ENCODE measurements around the gene TRANK1.
"Not testable (repeated sequence)": the region's sequence is repeated elsewhere in the genome, so short reads cannot be mapped to it uniquely, and the experiment has no call there.

TRANK1 gene

DNA sequence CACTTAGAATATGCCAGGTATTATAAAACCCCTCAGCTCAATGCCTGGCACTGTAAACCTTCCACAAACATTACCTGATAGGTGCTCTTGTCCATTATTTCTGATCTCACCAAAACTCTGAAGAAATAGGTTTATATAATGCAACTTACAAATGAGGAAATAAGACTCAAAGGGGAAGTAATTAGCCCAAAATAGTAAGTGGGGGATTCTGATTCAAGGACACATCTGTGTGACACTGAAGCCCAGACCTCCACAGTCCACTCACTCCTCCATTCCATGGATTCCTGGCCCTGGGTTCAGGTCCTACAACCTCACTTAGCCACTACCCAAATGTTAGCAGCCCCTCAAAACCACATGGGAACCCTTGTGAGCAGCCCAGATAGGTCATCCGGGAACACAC lies 49.9 kb downstream of the TRANK1 start:
- in situ Hi-C loops (cut with MboI; ENCODE audit: low sequenced_read_pairs), result no loop called here

DNA sequence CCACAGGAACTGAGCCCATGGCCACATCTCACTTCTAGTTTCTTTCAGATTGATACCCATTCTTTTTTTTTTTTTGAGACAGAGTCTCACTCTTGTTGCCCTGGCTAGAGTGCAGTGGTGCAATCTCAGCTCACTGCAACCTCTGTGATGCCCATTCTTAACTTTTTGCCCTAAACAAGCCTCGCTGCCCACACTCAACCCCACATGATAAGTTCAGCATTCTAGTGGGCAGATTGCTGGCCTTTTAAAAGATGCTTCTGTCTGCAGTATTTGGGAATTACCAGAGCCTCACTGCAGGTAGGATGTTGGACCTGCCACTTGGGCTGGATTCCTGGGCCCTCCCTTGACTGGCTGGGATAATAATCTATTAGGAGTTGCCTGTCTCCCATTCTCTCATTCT lies 51.0 kb downstream of the TRANK1 start:
- in situ Hi-C loops (cut with MboI; ENCODE audit: low sequenced_read_pairs), result no loop called here

- in situ Hi-C loops (cut with MboI; ENCODE audit: low sequenced_read_pairs), result no loop called here
These were observed 51.7 kb downstream of the TRANK1 start for GRCh38 chr3:36893137-36893557.

DNA sequence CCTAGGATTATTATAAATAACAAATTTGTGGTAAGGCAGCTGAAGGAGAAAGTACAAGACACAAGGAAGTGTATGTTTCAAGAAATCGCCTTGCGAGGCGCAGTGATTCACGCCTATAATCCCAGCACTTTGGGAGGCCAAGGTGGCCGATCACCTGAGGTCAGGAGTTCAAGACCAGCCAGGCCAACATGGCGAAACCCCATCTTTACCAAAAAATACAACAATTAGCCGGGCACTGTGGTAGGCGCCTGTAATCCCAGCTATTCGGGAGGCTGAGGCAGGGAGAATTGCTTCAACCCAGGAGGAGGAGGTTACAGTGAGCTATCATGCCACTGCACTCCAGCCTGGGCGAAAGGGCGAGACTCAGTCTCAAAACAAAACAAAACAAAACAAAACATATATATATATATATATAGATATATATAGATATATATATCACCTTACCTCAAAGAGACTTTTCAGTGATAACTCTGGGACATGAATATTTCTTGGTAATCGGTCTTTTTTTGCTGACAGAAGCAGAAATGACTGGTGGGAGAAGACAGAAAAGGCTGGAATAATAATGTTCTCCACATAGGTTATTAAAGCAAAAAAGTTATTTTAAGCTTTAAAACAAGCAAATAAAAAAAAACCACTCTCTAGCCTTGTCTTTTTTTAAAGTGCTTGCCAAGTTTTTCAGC lies 52.3 kb downstream of the TRANK1 start:
- in situ Hi-C loops (cut with MboI; ENCODE audit: low sequenced_read_pairs), result no loop called here

DNA sequence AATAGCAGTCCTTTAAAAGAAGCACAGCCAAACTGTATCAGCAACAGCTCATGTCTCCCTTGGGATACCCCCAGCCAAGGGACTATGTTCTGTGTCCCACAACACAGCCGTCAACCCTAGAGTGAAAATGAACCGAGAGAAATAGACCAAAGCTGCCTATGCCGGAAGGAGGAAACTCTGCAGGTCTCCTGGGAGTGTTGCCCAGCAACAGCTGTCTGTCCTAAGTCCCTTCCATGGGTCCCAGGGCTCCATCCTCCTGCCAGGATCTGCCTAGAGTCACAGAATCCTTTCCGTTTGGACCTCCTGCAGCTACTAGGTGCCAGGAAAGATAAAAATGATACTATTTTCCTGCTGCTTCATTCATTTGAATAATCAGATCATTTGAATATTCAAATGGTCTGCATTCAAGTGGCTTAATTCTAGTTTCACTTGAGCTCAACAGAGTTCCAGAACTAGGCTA lies 53.1 kb downstream of the TRANK1 start:
- in situ Hi-C loops (cut with MboI; ENCODE audit: low sequenced_read_pairs), result no loop called here

DNA sequence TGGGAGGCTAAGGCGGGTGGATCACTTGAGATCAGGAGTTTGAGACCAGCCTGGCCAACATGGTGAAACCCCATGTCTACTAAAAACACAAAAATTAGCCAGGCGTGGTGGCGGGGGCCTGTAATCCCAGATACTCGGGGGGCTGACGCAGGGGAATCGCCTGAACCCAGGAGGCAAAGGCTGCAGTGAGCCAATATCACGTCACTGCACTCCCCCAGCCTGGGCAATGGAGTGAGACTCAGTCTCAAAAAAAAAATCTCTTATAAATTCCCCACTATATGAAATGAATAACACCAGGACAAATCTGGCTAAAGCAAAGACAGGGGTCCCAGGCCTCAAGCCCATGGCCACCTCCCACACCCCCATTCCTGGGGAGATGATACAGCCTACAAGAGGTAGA lies 53.8 kb downstream of the TRANK1 start:
- in situ Hi-C loops (cut with MboI; ENCODE audit: low sequenced_read_pairs), result not testable (repeated sequence)

- in situ Hi-C loops (cut with MboI; ENCODE audit: low sequenced_read_pairs), result no loop called here
These were observed 54.6 kb downstream of the TRANK1 start for GRCh38 chr3:36890261-36890660.

DNA sequence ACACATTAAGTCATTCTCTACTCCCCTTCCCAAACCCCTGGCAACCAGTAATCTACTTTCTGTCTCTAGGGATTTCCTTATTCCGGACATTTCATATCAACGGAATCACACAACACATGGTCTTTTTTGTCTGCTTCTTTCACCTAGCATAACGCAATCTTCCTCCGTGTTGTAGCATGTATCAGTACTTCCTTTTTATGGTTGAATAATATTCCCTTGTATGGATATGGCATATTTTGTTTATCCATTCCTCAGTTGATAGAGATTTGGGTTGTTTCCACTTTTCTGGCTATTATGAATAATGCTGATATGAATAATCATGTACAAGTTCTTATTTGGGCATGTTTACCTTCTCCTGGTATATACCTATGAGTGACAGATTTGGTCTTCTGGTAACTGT lies 63.1 kb downstream of the TRANK1 start:
- in situ Hi-C loops (cut with MboI; ENCODE audit: low sequenced_read_pairs), result no loop called here

DNA sequence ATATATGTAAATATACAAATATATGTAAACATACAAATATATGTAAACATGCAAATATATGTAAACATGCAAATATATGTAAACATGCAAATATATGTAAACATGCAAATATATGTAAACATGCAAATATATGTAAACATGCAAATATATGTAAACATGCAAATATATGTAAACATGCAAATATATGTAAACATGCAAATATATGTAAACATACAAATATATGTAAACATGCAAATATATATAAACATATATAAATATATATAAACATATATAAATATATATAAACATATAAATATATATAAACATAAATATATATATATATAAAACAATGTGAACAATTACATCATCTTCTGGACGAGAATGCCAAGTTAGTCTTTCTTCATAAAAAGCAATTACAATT lies 65.0 kb downstream of the TRANK1 start:
- in situ Hi-C loops (cut with MboI; ENCODE audit: low sequenced_read_pairs), result not testable (repeated sequence)

DNA sequence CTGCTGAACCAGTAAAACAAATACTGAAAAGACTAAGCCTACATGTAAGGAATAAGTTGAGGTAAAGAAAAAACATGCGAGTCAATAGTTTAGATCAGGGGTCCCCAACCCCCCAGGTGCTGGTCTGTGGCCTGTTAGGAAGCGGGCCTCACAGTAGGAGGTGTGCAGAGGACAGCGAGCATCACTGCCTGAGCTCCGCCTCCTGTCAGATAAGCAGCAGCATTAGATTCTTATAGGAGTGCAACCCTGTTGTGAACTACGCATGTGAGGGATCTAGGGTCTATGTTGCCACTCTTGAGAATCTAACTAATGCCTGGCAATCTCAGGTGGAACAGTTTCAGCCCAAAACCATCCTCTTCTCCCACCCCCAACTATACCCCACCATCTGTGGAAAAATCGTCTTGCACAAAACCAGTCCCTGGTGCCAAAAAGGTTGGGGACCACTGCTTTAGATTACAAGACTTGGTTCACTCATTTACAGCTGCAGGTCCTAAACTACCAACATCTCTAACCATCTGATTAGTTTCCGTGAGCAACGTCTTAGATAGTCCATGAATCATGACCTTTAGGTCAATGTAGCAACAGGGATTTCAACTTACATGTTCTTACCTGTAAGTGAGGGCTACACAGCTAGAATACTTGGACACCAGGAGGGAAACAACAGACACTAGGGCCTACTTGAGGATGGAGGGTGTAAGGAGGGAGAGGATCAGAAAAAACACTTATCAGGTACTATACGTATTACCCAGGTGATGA lies 66.7 kb downstream of the TRANK1 start:
- in situ Hi-C loops (cut with MboI; ENCODE audit: low sequenced_read_pairs), result no loop called here

GRCh38 chr3:36876181-36876936 lies 68.5 kb downstream of the TRANK1 start:
- in situ Hi-C loops (cut with MboI; ENCODE audit: low sequenced_read_pairs), result no loop called here

GRCh38 chr3:36875397-36875796 lies 69.5 kb downstream of the TRANK1 start:
- in situ Hi-C loops (cut with MboI; ENCODE audit: low sequenced_read_pairs), result no loop called here

DNA sequence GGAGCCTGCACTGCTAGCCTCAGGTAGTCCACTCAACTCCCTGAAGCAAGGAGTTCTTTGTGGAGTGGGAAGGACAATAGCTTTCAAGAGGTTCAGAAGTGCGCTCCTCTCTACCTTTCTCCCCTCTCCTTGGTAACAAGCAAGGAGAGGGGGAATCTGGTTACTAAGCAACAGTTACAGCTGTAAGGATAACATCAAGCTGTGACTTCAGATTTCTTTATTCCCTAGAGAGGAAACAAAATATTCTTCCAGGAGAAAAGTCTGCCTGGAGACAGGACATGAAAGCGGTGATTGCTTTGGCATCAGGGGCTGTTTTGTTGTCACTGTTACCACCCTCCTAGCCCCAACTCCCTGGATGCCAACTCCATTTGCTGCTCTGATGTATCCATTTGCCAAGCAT lies 70.4 kb downstream of the TRANK1 start:
- in situ Hi-C loops (cut with MboI; ENCODE audit: low sequenced_read_pairs), result no loop called here

DNA sequence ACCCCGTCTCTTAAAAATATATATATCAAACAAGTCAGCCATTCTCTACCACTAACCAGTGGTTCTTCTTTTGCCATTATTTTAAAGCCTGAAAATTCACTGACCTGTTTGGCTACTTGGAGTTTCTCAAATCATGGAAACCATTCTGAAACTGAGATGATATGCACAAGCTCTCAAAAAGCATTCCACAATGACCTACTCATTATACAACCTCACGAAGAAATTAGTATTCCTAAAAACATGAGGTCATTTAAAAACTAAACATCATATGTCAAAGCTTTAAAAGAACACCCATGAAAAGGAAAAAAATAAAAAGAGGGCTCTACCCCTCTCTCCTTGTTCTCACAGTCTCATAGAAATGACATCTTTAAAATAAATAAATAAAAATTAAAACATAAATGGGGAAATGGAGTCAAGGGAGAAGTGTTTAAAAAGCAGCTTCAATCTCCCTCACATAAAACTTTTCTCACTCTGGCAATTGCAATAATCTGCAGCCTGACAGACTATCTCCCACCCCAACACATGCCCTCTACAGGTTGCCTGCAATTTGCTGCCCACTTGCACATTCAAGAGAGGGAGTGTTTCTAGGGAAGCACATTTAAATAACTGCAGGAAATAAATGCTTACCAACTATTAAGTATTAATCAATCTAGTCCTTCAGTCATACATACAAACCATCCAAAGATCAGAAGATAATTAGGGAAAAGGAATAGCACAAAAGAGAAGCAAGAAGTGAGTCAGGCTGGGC lies 73.3 kb downstream of the TRANK1 start:
- in situ Hi-C loops (cut with MboI; ENCODE audit: low sequenced_read_pairs), result no loop called here

GRCh38 chr3:36868614-36869436 lies 76.0 kb downstream of the TRANK1 start:
- in situ Hi-C loops (cut with MboI; ENCODE audit: low sequenced_read_pairs), result no loop called here

DNA sequence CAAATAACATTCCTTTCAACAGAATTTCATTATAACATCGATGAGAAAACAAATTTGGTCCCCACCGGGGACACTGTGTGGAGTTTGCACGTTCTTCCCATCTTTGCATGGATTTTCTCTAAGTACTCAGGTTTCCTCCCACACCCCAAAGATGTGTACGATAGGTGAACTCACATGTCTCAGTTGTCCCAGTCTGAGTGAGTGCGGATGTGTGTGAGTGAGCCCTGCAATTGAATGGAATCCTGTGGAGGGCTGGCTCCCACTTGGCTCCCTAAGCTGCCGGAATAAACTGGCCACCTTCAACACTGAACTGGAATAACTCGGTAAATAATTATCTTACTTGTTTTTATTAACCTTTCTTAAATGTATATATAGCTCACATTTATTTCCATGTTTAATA lies 77.0 kb downstream of the TRANK1 start:
- in situ Hi-C loops (cut with MboI; ENCODE audit: low sequenced_read_pairs), result no loop called here

DNA sequence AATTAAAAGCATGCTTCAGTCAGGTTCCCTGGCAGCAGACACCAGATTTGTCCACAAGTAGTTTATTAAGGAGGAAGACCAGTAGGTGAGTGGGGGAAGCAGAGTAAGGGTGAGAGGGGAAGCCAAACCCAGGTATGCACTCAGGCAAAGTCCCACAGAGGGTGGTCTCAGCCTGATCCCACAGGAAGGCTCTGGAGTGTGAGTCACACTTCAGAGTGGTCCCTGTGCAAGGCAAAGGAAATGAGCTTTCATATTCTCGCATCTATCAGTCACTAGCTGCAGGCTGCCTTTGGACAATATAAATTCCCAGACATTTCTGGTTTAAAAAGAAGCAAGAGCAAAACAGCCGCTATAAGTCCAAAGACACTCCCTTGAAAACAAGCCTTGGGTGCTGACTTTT lies 78.5 kb downstream of the TRANK1 start:
- in situ Hi-C loops (cut with MboI; ENCODE audit: low sequenced_read_pairs), result no loop called here

DNA sequence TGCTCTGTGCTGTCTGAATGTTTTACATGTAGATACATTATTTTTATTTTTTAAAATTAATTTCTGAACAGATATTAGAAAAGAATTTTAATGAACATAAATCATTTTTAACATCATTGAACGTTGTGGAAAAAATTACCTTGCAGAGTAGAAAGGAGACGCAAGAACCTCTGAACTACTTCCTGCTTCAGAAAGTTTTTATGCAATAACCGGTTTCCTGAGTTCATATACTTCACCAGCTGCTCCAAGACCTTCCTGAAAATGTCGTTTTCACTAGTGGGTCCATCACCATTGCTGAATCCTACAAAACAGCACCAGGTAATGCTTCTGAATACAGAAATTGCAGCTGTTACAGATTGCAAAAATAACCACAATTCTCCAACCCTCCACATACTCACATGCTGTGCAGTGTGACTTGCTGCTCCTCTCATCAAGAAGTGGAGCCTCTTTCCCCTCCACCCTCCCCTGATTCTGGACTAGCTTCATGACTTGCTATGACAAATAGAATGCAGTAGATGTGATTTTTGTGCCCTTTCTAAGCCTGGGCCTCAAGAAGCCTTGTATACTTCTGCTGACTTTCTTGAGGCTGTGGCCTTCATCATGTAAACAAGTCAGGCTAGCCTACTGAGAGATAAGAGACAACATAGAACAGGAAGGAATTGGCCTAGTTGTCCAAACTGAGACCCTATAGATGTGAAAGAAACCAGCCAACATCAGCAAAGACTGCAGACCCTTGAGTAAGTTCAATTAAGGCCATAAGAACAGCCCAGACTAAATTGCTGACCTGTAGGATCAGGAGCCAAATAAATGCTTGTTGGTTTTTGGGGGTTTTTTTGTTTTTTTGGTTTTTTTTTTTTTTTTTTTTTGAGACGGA lies 80.4 kb downstream of the TRANK1 start:
- in situ Hi-C loops (cut with MboI; ENCODE audit: low sequenced_read_pairs), result no loop called here

- in situ Hi-C loops (cut with MboI; ENCODE audit: low sequenced_read_pairs), result no loop called here
These were observed 82.6 kb downstream of the TRANK1 start for GRCh38 chr3:36862076-36862755.
